ENCODE measurements around the gene PLSCR4.

DNA sequence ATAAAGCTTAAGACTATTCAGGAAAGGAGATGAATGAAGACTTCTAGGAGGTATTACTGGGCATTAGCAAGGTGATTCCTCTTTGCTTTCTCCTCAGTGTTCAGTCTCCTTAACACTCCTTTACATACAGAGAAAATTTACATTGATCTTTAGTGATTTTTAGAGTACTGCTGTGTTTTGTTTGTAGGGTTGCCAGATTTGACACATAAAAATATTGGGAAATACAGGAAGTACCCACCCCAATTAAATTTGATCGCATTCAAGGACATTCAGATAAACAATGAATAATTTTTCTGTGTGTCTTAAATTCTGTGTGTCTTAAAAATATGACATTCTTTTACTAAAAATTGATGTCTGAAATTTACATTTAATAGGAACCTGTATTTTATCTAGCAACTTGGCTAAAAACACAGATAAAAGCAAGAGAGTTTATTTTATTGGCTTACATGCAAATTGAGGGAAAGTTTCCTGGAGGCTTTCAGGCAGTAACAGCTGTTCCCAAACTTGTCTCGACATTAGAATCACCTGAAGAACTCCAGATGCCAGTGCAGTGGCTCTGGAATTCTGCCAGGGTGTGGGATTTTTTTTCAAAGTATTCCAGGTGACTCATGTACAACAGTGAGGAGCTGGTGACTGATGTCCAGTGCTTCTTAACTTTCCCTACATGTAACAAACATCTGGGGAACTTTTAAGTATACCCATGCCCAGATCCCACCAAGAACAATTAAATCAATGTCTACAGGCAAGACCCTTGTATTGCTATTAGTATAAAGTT lies 66.5 kb downstream of the PLSCR4 start:
- TF ChIP-seq TAF1 (conservative IDR thresholded peaks at IDR 0.05): no peak
- TF ChIP-seq GABPA (IDR thresholded peaks at IDR 0.05 in 1 of 2, conservative IDR thresholded peaks at IDR 0.05 in 1 of 2): no peak
- TF ChIP-seq YY1 (IDR thresholded peaks at IDR 0.05): no peak
- TF ChIP-seq, protein P1, sequence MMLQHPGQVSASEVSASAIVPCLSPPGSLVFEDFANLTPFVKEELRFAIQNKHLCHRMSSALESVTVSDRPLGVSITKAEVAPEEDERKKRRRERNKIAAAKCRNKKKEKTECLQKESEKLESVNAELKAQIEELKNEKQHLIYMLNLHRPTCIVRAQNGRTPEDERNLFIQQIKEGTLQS (IDR thresholded peaks at IDR 0.05): no peak
- TF ChIP-seq, protein P2, sequence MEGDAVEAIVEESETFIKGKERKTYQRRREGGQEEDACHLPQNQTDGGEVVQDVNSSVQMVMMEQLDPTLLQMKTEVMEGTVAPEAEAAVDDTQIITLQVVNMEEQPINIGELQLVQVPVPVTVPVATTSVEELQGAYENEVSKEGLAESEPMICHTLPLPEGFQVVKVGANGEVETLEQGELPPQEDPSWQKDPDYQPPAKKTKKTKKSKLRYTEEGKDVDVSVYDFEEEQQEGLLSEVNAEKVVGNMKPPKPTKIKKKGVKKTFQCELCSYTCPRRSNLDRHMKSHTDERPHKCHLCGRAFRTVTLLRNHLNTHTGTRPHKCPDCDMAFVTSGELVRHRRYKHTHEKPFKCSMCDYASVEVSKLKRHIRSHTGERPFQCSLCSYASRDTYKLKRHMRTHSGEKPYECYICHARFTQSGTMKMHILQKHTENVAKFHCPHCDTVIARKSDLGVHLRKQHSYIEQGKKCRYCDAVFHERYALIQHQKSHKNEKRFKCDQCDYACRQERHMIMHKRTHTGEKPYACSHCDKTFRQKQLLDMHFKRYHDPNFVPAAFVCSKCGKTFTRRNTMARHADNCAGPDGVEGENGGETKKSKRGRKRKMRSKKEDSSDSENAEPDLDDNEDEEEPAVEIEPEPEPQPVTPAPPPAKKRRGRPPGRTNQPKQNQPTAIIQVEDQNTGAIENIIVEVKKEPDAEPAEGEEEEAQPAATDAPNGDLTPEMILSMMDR (IDR thresholded peaks at IDR 0.05; ENCODE audit: low read depth, low read length, missing input control): no peak
- no peak for TF ChIP-seq REST (IDR thresholded peaks at IDR 0.05)
- TF ChIP-seq RAD21 (IDR thresholded peaks at IDR 0.05): no peak
- TF ChIP-seq, protein P3, sequence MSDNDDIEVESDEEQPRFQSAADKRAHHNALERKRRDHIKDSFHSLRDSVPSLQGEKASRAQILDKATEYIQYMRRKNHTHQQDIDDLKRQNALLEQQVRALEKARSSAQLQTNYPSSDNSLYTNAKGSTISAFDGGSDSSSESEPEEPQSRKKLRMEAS (IDR thresholded peaks at IDR 0.05): no peak
- TF ChIP-seq HNF4A (conservative IDR thresholded peaks at IDR 0.05): no peak
- no peak for TF ChIP-seq SP1 (IDR thresholded peaks at IDR 0.05)
- TF ChIP-seq, protein P4, sequence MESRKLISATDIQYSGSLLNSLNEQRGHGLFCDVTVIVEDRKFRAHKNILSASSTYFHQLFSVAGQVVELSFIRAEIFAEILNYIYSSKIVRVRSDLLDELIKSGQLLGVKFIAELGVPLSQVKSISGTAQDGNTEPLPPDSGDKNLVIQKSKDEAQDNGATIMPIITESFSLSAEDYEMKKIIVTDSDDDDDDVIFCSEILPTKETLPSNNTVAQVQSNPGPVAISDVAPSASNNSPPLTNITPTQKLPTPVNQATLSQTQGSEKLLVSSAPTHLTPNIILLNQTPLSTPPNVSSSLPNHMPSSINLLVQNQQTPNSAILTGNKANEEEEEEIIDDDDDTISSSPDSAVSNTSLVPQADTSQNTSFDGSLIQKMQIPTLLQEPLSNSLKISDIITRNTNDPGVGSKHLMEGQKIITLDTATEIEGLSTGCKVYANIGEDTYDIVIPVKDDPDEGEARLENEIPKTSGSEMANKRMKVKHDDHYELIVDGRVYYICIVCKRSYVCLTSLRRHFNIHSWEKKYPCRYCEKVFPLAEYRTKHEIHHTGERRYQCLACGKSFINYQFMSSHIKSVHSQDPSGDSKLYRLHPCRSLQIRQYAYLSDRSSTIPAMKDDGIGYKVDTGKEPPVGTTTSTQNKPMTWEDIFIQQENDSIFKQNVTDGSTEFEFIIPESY (IDR thresholded peaks at IDR 0.05): no peak
- TF ChIP-seq JUND (IDR thresholded peaks at IDR 0.05): no peak
- TF ChIP-seq RXRA (IDR thresholded peaks at IDR 0.05): no peak
